K562 (cell line): ENCODE results near the gene TRIM27. TPM values are rescaled to one million over a fixed set of nuclear protein-coding genes. Genes with fewer than 3 reads are reported as not detected.

Source experiments
- ARHGAP35 ChIP-seq: fragments of 450-650 bp; IDR thresholded peaks from 2 replicates; pipeline ENCODE4 v1.6.1; 2018; ENCODE audit not compliant: partially characterized antibody
- BHLHE40 ChIP-seq: IDR thresholded peaks from 2 replicates; pipeline ENCODE4 v1.6.1; 2011; ENCODE audit warnings: low read length, improper control_type of control experiment
- CREBBP ChIP-seq: IDR thresholded peaks from one replicate; pipeline ENCODE4 v1.6.1; 2012; ENCODE audit warnings: low read depth, mild to moderate bottlenecking, control low read depth, inconsistent platforms, low read length
- ESRRA ChIP-seq: fragments of 450-650 bp; IDR thresholded peaks from 2 replicates; pipeline ENCODE4 v1.6.1; 2014; ENCODE audit warnings: low read depth, mild to moderate bottlenecking, moderate library complexity, borderline replicate concordance
- NFATC3 ChIP-seq: fragments of 450-650 bp; IDR thresholded peaks from 2 replicates; pipeline ENCODE4 v1.6.1; 2017; ENCODE audit warnings: mild to moderate bottlenecking
- NFIX ChIP-seq: fragments of 250-450 bp; sonication (Bioruptor Pico); IDR thresholded peaks from 2 replicates; pipeline ENCODE4 v1.4.0; 2020; ENCODE audit warnings: low read depth, mild to moderate bottlenecking, moderate library complexity
- OTX1 ChIP-seq: fragments of 450-650 bp; formaldehyde crosslinking; IDR thresholded peaks from 2 replicates; pipeline ENCODE4 v1.4.0; 2022; ENCODE audit warnings: mild to moderate bottlenecking
- ZC3H4 ChIP-seq: sonication (generic); formaldehyde crosslinking; IDR thresholded peaks from 2 replicates; pipeline ENCODE4 v1.9.0; 2021; ENCODE audit warnings: missing genetic modification reagents, borderline replicate concordance
- ZNF436 ChIP-seq: fragments of 250-450, 450-650 bp; sonication (Bioruptor Pico); formaldehyde crosslinking; IDR thresholded peaks from 2 replicates; pipeline ENCODE4 v1.7.0; 2020; ENCODE audit warnings: mild to moderate bottlenecking
- ZNF830 ChIP-seq: fragments of 250-450 bp; sonication (Bioruptor Pico); IDR thresholded peaks from 2 replicates; pipeline ENCODE4 v1.5.0; 2021; ENCODE audit warnings: mild to moderate bottlenecking
- polyA plus RNA-seq, 8 experiments: library from polyadenylated mRNA; depleted of rRNA in 4 of 8; stranded (reverse) in 5 of 8; unstranded in 3 of 8; fragments of >200 nt; fragmentation: Nextera tagmentation in 2 of 8; fragmentation: Illumina TruSeq in 1 of 8; extraction: Ambion mirVana in 2 of 8; extraction: Trizol in 1 of 8; gene quantifications; 2 replicates each; pipeline versions ENCODE4 v1.2.1 to v1.2.3, GENCODE V29; 2011 to 2014; ENCODE audit warnings: inconsistent platforms in 1 of 8, missing spikeins in 1 of 8
- total RNA-seq, 7 experiments: library from RNA; depleted of rRNA in 6 of 7; stranded (reverse); fragments of >200 nt in 6 of 7; fragmentation: Illumina TruSeq in 2 of 7; extraction: Trizol in 2 of 7; gene quantifications; 2 replicates each; pipeline versions ENCODE4 v1.2.1 to v1.2.3, GENCODE V29; 2011 to 2021; ENCODE audit warnings: low replicate concordance in 1 of 7
- TF ChIP-seq, protein P1 (sequence below): fragments of 250-450 bp; sonication (Bioruptor Pico); IDR thresholded peaks from 2 replicates; pipeline ENCODE4 v1.9.0; 2021; ENCODE audit warnings: mild to moderate bottlenecking, inconsistent platforms
- TF ChIP-seq, protein P2 (sequence below), 3 experiments: fragments of 200-800 bp in 1 of 3; sonication (Bioruptor generic) in 1 of 3; sonication (generic) in 1 of 3; formaldehyde crosslinking in 1 of 3; IDR thresholded peaks; 2 replicates each; pipeline versions ENCODE4 v1.6.1 to v1.8.0; 2016 to 2022; ENCODE audit warnings: mild to moderate bottlenecking in 2 of 3, missing compliant biosample characterization in 2 of 3, missing genetic modification characterization in 2 of 3, missing genetic modification reagents in 1 of 3
- TF ChIP-seq, protein P3 (sequence below): fragments of 450-650 bp; IDR thresholded peaks from 2 replicates; pipeline ENCODE4 v1.6.1; 2016; ENCODE audit warnings: borderline replicate concordance
- TF ChIP-seq, protein P4 (sequence below): fragments of 450-650 bp; formaldehyde crosslinking; IDR thresholded peaks from 2 replicates; pipeline ENCODE4 v1.4.0; 2020; ENCODE audit warnings: mild to moderate bottlenecking, moderate library complexity
- TF ChIP-seq, protein P5 (sequence below): sonication (generic); formaldehyde crosslinking; IDR thresholded peaks from 2 replicates; pipeline ENCODE4 v1.8.0; 2022; ENCODE audit warnings: mild to moderate bottlenecking, missing genetic modification reagents
- TF ChIP-seq, protein P6 (sequence below): IDR thresholded peaks from 2 replicates; pipeline ENCODE4 v1.6.1; 2012; ENCODE audit warnings: low read depth, low read length, improper control_type of control experiment, borderline replicate concordance

Gene TRIM27
- total and polyA plus RNA-seq, 9 of the 15 experiments (the other 6 are each of a cell fraction or from before 2014, with no cell fraction given), result 37.7 to 235 (median 122) TPM

DNA sequence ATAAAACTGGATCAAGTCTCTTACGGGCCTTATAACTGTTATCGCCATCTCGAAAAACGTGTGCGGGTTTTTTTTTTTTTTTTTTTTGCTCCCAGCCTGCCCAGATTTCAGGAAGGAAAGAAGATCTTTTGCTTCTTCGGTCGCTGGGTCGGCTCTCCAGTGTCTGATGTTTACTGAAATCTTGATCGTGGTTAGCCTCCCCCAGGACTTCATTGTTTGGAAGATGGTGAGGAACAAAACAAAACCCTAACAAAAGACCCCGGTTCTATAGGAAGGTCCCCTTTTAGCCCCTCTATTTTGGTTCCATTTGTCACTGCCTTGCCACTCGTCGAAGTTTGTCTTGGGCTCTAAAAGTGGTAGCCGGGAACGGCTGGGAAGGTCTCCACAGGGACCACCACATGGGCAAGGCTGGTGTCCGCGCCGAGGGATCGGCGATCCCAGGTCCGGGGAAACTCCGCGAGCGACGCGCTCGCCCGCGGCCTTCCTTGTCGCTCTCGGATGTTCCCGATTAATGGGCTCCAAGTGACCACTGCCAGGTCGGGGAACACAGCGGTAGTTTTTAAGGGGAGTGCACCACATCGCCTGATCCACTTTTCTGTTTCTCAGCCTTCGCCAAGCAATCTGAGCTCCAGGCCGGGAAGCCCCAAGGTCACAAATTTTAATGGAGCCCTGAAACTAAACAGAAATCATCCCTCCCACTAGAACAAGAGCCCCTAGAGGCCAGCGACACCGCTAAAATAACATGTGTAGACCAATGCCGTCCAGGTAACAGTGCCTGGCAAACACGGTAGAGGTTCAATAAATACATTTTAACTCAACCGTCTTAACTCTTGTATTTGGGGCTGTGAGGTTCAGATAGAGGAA, 27.0 kb downstream of the TRIM27 start (continued):
- TF ChIP-seq, protein P1, sequence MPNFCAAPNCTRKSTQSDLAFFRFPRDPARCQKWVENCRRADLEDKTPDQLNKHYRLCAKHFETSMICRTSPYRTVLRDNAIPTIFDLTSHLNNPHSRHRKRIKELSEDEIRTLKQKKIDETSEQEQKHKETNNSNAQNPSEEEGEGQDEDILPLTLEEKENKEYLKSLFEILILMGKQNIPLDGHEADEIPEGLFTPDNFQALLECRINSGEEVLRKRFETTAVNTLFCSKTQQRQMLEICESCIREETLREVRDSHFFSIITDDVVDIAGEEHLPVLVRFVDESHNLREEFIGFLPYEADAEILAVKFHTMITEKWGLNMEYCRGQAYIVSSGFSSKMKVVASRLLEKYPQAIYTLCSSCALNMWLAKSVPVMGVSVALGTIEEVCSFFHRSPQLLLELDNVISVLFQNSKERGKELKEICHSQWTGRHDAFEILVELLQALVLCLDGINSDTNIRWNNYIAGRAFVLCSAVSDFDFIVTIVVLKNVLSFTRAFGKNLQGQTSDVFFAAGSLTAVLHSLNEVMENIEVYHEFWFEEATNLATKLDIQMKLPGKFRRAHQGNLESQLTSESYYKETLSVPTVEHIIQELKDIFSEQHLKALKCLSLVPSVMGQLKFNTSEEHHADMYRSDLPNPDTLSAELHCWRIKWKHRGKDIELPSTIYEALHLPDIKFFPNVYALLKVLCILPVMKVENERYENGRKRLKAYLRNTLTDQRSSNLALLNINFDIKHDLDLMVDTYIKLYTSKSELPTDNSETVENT (CRISPR knock-in tag), result peak; percentile 75; the same call in 1 of the 2 replicates
- TF ChIP-seq, protein P2, sequence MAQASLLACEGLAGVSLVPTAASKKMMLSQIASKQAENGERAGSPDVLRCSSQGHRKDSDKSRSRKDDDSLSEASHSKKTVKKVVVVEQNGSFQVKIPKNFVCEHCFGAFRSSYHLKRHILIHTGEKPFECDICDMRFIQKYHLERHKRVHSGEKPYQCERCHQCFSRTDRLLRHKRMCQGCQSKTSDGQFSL (CRISPR knock-in tag; IDR thresholded peaks at IDR 0.05), result no peak
- TF ChIP-seq, protein P2 (tag; IDR thresholded peaks at IDR 0.05), result no peak
- TF ChIP-seq NFIX (CRISPR knock-in tag), result 0 out of 2 replicates have a peak, but pooled peaks have one; percentile 11
- TF ChIP-seq ZNF830 (CRISPR knock-in tag), result peak; percentile 14; the same call in 1 of the 2 replicates
- TF ChIP-seq ZC3H4 (CRISPR knock-in tag), result peak; percentile 66
- peak; percentile 40; the same call in 1 of the 2 replicates for TF ChIP-seq ZNF436 (CRISPR knock-in tag)
- no peak for TF ChIP-seq CREBBP
- TF ChIP-seq, protein P3, sequence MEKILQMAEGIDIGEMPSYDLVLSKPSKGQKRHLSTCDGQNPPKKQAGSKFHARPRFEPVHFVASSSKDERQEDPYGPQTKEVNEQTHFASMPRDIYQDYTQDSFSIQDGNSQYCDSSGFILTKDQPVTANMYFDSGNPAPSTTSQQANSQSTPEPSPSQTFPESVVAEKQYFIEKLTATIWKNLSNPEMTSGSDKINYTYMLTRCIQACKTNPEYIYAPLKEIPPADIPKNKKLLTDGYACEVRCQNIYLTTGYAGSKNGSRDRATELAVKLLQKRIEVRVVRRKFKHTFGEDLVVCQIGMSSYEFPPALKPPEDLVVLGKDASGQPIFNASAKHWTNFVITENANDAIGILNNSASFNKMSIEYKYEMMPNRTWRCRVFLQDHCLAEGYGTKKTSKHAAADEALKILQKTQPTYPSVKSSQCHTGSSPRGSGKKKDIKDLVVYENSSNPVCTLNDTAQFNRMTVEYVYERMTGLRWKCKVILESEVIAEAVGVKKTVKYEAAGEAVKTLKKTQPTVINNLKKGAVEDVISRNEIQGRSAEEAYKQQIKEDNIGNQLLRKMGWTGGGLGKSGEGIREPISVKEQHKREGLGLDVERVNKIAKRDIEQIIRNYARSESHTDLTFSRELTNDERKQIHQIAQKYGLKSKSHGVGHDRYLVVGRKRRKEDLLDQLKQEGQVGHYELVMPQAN, result no peak; the same call in 1 of the 2 replicates
- peak; percentile 94 for TF ChIP-seq ESRRA
- TF ChIP-seq, protein P4, sequence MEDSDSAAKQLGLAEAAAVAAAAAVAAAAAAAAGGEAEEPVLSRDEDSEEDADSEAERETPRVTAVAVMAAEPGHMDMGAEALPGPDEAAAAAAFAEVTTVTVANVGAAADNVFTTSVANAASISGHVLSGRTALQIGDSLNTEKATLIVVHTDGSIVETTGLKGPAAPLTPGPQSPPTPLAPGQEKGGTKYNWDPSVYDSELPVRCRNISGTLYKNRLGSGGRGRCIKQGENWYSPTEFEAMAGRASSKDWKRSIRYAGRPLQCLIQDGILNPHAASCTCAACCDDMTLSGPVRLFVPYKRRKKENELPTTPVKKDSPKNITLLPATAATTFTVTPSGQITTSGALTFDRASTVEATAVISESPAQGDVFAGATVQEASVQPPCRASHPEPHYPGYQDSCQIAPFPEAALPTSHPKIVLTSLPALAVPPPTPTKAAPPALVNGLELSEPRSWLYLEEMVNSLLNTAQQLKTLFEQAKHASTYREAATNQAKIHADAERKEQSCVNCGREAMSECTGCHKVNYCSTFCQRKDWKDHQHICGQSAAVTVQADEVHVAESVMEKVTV (CRISPR knock-in tag), result peak; percentile 48; the same call in 1 of the 2 replicates
- TF ChIP-seq, protein P5, sequence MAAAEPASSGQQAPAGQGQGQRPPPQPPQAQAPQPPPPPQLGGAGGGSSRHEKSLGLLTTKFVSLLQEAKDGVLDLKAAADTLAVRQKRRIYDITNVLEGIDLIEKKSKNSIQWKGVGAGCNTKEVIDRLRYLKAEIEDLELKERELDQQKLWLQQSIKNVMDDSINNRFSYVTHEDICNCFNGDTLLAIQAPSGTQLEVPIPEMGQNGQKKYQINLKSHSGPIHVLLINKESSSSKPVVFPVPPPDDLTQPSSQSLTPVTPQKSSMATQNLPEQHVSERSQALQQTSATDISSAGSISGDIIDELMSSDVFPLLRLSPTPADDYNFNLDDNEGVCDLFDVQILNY (CRISPR knock-in tag), result peak; percentile 65; the same call in 1 of the 2 replicates
- no peak for TF ChIP-seq NFATC3
- TF ChIP-seq BHLHE40, result no peak
- TF ChIP-seq, protein P6, sequence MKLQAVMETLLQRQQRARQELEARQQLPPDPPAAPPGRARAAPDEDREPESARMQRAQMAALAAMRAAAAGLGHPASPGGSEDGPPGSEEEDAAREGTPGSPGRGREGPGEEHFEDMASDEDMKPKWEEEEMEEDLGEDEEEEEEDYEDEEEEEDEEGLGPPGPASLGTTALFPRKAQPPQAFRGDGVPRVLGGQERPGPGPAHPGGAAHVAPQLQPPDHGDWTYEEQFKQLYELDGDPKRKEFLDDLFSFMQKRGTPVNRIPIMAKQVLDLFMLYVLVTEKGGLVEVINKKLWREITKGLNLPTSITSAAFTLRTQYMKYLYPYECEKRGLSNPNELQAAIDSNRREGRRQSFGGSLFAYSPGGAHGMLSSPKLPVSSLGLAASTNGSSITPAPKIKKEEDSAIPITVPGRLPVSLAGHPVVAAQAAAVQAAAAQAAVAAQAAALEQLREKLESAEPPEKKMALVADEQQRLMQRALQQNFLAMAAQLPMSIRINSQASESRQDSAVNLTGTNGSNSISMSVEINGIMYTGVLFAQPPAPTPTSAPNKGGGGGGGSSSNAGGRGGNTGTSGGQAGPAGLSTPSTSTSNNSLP, result no peak
- peak; percentile 90; the same call in 1 of the 2 replicates for TF ChIP-seq OTX1 (CRISPR knock-in tag)
- TF ChIP-seq ARHGAP35, result no peak
